GM12891 (cell line): ENCODE data around the gene CDC40.

Source experiments
- POLR2A ChIP-seq: IDR thresholded peaks from 2 replicates; pipeline ENCODE4 v1.6.1; 2011; ENCODE audit warnings: low read depth, low read length, control low read depth
- POLR2AphosphoS5 ChIP-seq: IDR thresholded peaks from 2 replicates; pipeline ENCODE4 v1.6.1; 2011; ENCODE audit warnings: low read depth, low read length, control low read depth
- POU2F2 ChIP-seq: IDR thresholded peaks from 2 replicates; pipeline ENCODE4 v1.6.1; 2011; ENCODE audit warnings: low read depth, mild to moderate bottlenecking, control low read depth, low read length, moderate library complexity
- TAF1 ChIP-seq: IDR thresholded peaks from 2 replicates; pipeline ENCODE4 v1.6.1; 2011; ENCODE audit warnings: low read depth, low read length, control low read depth

DNA sequence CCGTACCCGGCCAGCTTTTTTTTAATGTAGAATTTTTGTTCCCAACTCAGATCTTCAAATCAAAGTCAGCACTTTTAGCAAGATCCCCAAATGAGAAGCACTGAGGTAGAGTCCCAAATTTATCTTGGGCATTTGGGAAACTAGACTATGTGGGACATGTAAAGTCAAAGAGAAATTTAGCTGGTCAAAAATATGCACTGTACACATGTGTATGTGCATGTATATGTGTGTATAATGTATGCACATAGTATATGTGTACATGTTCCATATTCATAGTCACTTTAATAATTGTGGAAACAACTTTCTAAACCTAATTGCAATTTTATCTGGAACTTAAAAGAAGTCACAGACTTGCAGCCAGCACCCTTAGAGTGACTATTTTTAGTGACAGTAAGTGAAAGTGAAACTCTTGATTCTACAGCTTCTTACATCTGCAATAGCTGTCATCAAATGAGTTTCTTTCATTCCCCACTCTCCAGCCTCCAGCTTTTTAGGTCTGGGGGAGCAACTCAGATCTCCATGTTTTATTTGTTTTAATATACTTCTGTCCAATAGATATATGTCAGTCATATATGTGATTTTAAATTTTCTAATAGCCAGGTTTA, 53.6 kb downstream of the CDC40 start:
- TF ChIP-seq POLR2AphosphoS5 (no peak), POLR2A (no peak), TAF1 (no peak), POU2F2 (no peak)
